ENCODE results near the gene PATJ. TPM values are rescaled to one million over a fixed set of nuclear protein-coding genes. Genes with fewer than 3 reads are reported as not detected.

Gene PATJ
- polyA plus RNA-seq, 1 donor from 2014 or later: 7.8 TPM

- Histone ChIP-seq H3K4me3 (ENCODE audit: low read length) (peak overlapping the region; percentile 69), H3K27ac (ENCODE audit: low read length) (no peak overlapping the region), H3K9me2 (ENCODE audit: insufficient read depth, low read length) (no peaks in the 10 kb centered on the region), H3K9ac (ENCODE audit: low read length) (peak overlapping the region; percentile 71), H3K27me3 (ENCODE audit: insufficient read depth, low read depth, low read length) (peaks cover 4% of the 10 kb centered on the region), H3K36me3 (ENCODE audit: insufficient read depth, low read length) (no peaks in the 10 kb centered on the region), H3F3A (ENCODE audit: insufficient read depth, low read length, poor library complexity, severe bottlenecking) (no peaks in the 10 kb centered on the region), H4K20me1 (ENCODE audit: insufficient read depth) (no peaks in the 10 kb centered on the region), H2AFZ (ENCODE audit: low read depth, low read length) (peak overlapping the region; percentile 80), H3K4me2 (ENCODE audit: low read length) (peak overlapping the region; percentile 76), H3K79me2 (replicated peaks; ENCODE audit: insufficient read depth, low read length) (no peaks in the 10 kb centered on the region), H3K9me3 (ENCODE audit: low read length) (no peaks in the 10 kb centered on the region)
- TF ChIP-seq POLR2AphosphoS5 (IDR thresholded peaks at IDR 0.05): no peak
- TF ChIP-seq CTCF (IDR thresholded peaks at IDR 0.05; ENCODE audit: poor library complexity, severe bottlenecking): no peak
These were observed 1.3 kb upstream of the PATJ start for GRCh38 chr1:61740751-61741700.

- H3F3A ChIP-seq (ENCODE audit: insufficient read depth, low read length, poor library complexity, severe bottlenecking): no peaks in the 10 kb centered on the region
- H4K20me1 ChIP-seq (ENCODE audit: insufficient read depth): no peaks in the 10 kb centered on the region
- H3K4me2 ChIP-seq (ENCODE audit: low read length): peak overlapping the region; percentile 58
- H3K27ac ChIP-seq (ENCODE audit: low read length): peak overlapping the region; percentile 16
- no peaks in the 10 kb centered on the region for H3K79me2 ChIP-seq (replicated peaks; ENCODE audit: insufficient read depth, low read length)
- no peaks in the 10 kb centered on the region for H3K36me3 ChIP-seq (ENCODE audit: insufficient read depth, low read length)
- TF ChIP-seq EZH2 (IDR thresholded peaks at IDR 0.05; ENCODE audit: borderline replicate concordance, insufficient read depth, low read length, poor library complexity, severe bottlenecking): no peak
- TF ChIP-seq REST (IDR thresholded peaks at IDR 0.05; ENCODE audit: borderline replicate concordance): peak; percentile 2
- H3K9me2 ChIP-seq (ENCODE audit: insufficient read depth, low read length): no peaks in the 10 kb centered on the region
- peaks cover 4% of the 10 kb centered on the region for H3K27me3 ChIP-seq (ENCODE audit: insufficient read depth, low read depth, low read length)
- H3K4me3 ChIP-seq (ENCODE audit: low read length): peak overlapping the region; percentile 69
- peak overlapping the region; percentile 71 for H3K9ac ChIP-seq (ENCODE audit: low read length)
- no peaks in the 10 kb centered on the region for H3K9me3 ChIP-seq (ENCODE audit: low read length)
- H2AFZ ChIP-seq (ENCODE audit: low read depth, low read length): peak overlapping the region; percentile 87
These were observed 545 bp downstream of the PATJ start for GRCh38 chr1:61742620-61743430.

- TF ChIP-seq REST (IDR thresholded peaks at IDR 0.05; ENCODE audit: borderline replicate concordance) (no peak), RAD21 (conservative IDR thresholded peaks at IDR 0.05) (no peak), MXI1 (conservative IDR thresholded peaks at IDR 0.05; ENCODE audit: poor library complexity, severe bottlenecking) (no peak), EZH2 (IDR thresholded peaks at IDR 0.05; ENCODE audit: borderline replicate concordance, insufficient read depth, low read length, poor library complexity, severe bottlenecking) (no peak), EP300 (conservative IDR thresholded peaks at IDR 0.05; ENCODE audit: poor library complexity, severe bottlenecking) (no peak), SMC3 (conservative IDR thresholded peaks at IDR 0.05; ENCODE audit: poor library complexity) (no peak)
- peak overlapping the region; percentile 71 for H3K9ac ChIP-seq (ENCODE audit: low read length)
These were observed 1.1 kb downstream of the PATJ start for GRCh38 chr1:61743431-61743705.

More at GRCh38 chr1:61743431-61743705, 1.1 kb downstream of the PATJ start:
- H3F3A ChIP-seq (ENCODE audit: insufficient read depth, low read length, poor library complexity, severe bottlenecking): no peaks in the 10 kb centered on the region
- peaks cover 4% of the 10 kb centered on the region for H3K27me3 ChIP-seq (ENCODE audit: insufficient read depth, low read depth, low read length)
- peak overlapping the region; percentile 69 for H3K4me3 ChIP-seq (ENCODE audit: low read length)
- H3K79me2 ChIP-seq (replicated peaks; ENCODE audit: insufficient read depth, low read length): no peaks in the 10 kb centered on the region
- no peaks in the 10 kb centered on the region for H3K36me3 ChIP-seq (ENCODE audit: insufficient read depth, low read length)
- no peaks in the 10 kb centered on the region for H3K9me3 ChIP-seq (ENCODE audit: low read length)
- H3K9me2 ChIP-seq (ENCODE audit: insufficient read depth, low read length): no peaks in the 10 kb centered on the region
- H4K20me1 ChIP-seq (ENCODE audit: insufficient read depth): no peaks in the 10 kb centered on the region
- peak overlapping the region; percentile 87 for H2AFZ ChIP-seq (ENCODE audit: low read depth, low read length)
- no peak overlapping the region for H3K27ac ChIP-seq (ENCODE audit: low read length)
- peak overlapping the region; percentile 58 for H3K4me2 ChIP-seq (ENCODE audit: low read length)

All from neural cell (in vitro differentiated cells).